ENCODE measurements around the gene PRR20G. TPM values are rescaled to one million over a fixed set of nuclear protein-coding genes. Genes with fewer than 3 reads are reported as not detected.

PRR20G gene
- total and polyA plus RNA-seq, 9 of the 15 experiments (the other 6 are each of a cell fraction or from before 2014, with no cell fraction given), result not detected

DNA sequence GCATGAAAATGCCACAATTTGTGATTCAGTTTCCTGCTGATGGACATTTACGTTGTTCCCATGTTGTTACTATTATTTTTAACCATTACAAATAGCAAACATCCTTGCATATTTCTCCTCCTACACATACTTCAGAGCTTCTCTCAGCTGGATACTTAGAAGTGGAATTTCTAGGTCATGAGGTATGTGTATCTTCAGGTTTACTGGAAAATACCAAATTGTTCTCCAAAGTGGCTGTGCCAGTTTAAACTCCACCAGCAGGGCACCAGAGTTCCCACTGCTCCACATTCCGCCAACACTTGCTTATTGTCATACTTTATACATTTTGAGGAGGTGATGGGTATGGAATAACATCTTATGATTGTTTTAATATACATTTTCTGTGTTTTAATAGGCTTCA is 49.2 kb downstream of the PRR20G start:
- H3K79me2 ChIP-seq (ENCODE audit: control insufficient read depth, insufficient read depth, low read length), result no peaks in the 10 kb centered on the region
- H3K27me3 ChIP-seq (ENCODE audit: control insufficient read depth in 2 of 2, insufficient read depth in 2 of 2, low read length in 2 of 2), result no peaks in the 10 kb centered on the region
- H3K9me3 ChIP-seq (replicated peaks; ENCODE audit: control insufficient read depth, insufficient read depth, low read depth, low read length), result no peaks in the 10 kb centered on the region
- no peaks in the 10 kb centered on the region for H3K36me3 ChIP-seq (ENCODE audit: control insufficient read depth, insufficient read depth, low read length)
- no peaks in the 10 kb centered on the region for H4K20me1 ChIP-seq (replicated peaks; ENCODE audit: control insufficient read depth, insufficient read depth, low read length)
- no peaks in the 10 kb centered on the region for H3K4me1 ChIP-seq (replicated peaks in 1 of 2; ENCODE audit: control insufficient read depth in 2 of 2, insufficient read depth in 2 of 2, low read length in 2 of 2)
- no peak overlapping the region for H3K4me3 ChIP-seq
- no peak for DNase-seq (ENCODE audit: extremely low read depth in 1 of 4, low spot score in 3 of 4)
- ATAC-seq, result no peak
- H3K9ac ChIP-seq (ENCODE audit: insufficient read depth in 1 of 2, low read depth in 2 of 2, low read length in 2 of 2), result no peak overlapping the region
- H3K9me1 ChIP-seq (ENCODE audit: control insufficient read depth, insufficient read depth, low read length), result no peaks in the 10 kb centered on the region
- 0% methylated on average over 2 of the region's 2 CpGs for WGBS (ENCODE audit: insufficient coverage, low coverage, missing lambda C conversion rate)
- in situ Hi-C loops (cut with MboI) (no loop called here), intact Hi-C loops (cut with micrococcal nuclease) (no loop called here)
- ChIA-PET CTCF (ENCODE audit: low intra/inter-chr PET ratio) (no interaction called here), POLR2A (interaction anchor here (0.7 kb wide), 1 partner anchor 20 kb away, joined by 4 read pairs; no protein-coding TSS in a partner anchor)
- no peak overlapping the region for H3K27ac ChIP-seq (ENCODE audit: extremely low read depth, low read depth, low read length)
- H3K4me2 ChIP-seq (ENCODE audit: insufficient read depth, low read length), result no peak overlapping the region
- no TSS peak for BruUV-seq (replicated peaks)
- no peak overlapping the region for H2AFZ ChIP-seq (ENCODE audit: low read depth, low read length)
- no peak for FAIRE-seq
- TF ChIP-seq ZNF23 (CRISPR knock-in tag; IDR thresholded peaks at IDR 0.05) (no peak), TRIM24 (IDR thresholded peaks at IDR 0.05) (no peak), SIRT6 (IDR thresholded peaks at IDR 0.05; ENCODE audit: low read depth, low read length) (no peak), RB1 (IDR thresholded peaks at IDR 0.05; ENCODE audit: low read depth) (no peak), POU5F1 (IDR thresholded peaks at IDR 0.05; ENCODE audit: borderline replicate concordance, low read depth, low read length, partially characterized antibody) (no peak), KDM1A (IDR thresholded peaks at IDR 0.05) (no peak), ZFPM2 (CRISPR knock-in tag; IDR thresholded peaks at IDR 0.05) (no peak), ZNF212 (CRISPR knock-in tag; IDR thresholded peaks at IDR 0.05) (no peak), ZFP36 (IDR thresholded peaks at IDR 0.05; ENCODE audit: low read depth, low read length, partially characterized antibody) (no peak), ZBTB17 (CRISPR knock-in tag; IDR thresholded peaks at IDR 0.05) (no peak)
- TF ChIP-seq, protein P1, sequence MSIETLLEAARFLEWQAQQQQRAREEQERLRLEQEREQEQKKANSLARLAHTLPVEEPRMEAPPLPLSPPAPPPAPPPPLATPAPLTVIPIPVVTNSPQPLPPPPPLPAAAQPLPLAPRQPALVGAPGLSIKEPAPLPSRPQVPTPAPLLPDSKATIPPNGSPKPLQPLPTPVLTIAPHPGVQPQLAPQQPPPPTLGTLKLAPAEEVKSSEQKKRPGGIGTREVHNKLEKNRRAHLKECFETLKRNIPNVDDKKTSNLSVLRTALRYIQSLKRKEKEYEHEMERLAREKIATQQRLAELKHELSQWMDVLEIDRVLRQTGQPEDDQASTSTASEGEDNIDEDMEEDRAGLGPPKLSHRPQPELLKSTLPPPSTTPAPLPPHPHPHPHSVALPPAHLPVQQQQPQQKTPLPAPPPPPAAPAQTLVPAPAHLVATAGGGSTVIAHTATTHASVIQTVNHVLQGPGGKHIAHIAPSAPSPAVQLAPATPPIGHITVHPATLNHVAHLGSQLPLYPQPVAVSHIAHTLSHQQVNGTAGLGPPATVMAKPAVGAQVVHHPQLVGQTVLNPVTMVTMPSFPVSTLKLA (conservative IDR thresholded peaks at IDR 0.05), result no peak
- TF ChIP-seq, protein P2, sequence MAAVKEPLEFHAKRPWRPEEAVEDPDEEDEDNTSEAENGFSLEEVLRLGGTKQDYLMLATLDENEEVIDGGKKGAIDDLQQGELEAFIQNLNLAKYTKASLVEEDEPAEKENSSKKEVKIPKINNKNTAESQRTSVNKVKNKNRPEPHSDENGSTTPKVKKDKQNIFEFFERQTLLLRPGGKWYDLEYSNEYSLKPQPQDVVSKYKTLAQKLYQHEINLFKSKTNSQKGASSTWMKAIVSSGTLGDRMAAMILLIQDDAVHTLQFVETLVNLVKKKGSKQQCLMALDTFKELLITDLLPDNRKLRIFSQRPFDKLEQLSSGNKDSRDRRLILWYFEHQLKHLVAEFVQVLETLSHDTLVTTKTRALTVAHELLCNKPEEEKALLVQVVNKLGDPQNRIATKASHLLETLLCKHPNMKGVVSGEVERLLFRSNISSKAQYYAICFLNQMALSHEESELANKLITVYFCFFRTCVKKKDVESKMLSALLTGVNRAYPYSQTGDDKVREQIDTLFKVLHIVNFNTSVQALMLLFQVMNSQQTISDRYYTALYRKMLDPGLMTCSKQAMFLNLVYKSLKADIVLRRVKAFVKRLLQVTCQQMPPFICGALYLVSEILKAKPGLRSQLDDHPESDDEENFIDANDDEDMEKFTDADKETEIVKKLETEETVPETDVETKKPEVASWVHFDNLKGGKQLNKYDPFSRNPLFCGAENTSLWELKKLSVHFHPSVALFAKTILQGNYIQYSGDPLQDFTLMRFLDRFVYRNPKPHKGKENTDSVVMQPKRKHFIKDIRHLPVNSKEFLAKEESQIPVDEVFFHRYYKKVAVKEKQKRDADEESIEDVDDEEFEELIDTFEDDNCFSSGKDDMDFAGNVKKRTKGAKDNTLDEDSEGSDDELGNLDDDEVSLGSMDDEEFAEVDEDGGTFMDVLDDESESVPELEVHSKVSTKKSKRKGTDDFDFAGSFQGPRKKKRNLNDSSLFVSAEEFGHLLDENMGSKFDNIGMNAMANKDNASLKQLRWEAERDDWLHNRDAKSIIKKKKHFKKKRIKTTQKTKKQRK (IDR thresholded peaks at IDR 0.05; ENCODE audit: borderline replicate concordance, low read depth, low read length), result no peak
- TF ChIP-seq, protein P3, sequence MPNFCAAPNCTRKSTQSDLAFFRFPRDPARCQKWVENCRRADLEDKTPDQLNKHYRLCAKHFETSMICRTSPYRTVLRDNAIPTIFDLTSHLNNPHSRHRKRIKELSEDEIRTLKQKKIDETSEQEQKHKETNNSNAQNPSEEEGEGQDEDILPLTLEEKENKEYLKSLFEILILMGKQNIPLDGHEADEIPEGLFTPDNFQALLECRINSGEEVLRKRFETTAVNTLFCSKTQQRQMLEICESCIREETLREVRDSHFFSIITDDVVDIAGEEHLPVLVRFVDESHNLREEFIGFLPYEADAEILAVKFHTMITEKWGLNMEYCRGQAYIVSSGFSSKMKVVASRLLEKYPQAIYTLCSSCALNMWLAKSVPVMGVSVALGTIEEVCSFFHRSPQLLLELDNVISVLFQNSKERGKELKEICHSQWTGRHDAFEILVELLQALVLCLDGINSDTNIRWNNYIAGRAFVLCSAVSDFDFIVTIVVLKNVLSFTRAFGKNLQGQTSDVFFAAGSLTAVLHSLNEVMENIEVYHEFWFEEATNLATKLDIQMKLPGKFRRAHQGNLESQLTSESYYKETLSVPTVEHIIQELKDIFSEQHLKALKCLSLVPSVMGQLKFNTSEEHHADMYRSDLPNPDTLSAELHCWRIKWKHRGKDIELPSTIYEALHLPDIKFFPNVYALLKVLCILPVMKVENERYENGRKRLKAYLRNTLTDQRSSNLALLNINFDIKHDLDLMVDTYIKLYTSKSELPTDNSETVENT (CRISPR knock-in tag; IDR thresholded peaks at IDR 0.05), result no peak
